ENCODE measurements around the gene SERINC5.

SERINC5 gene

GRCh38 chr5:80195837-80196400 is 59.9 kb downstream of the SERINC5 start:
- Histone ChIP-seq H3K4me1 (ENCODE audit: control insufficient read depth in 2 of 2, insufficient read depth in 1 of 2, low read depth in 1 of 2, low read length in 2 of 2) (peaks cover 27 to 31% of the 10 kb centered on the region in 2 donors), H2BK15ac (ENCODE audit: low read length) (no peak overlapping the region), H2BK12ac (ENCODE audit: low read length) (no peak overlapping the region), H3K23ac (ENCODE audit: low read depth, low read length, poor library complexity) (no peak overlapping the region), H2BK120ac (ENCODE audit: low read depth, low read length) (no peak overlapping the region), H3K14ac (ENCODE audit: low read length) (no peak overlapping the region), H3K9me3 (replicated peaks in 1 of 2; ENCODE audit: control insufficient read depth in 2 of 2, insufficient read depth in 1 of 2, low read depth in 1 of 2, low read length in 2 of 2) (no peaks in the 10 kb centered on the region), H3K4me3 (ENCODE audit: low read length in 2 of 2) (no peak overlapping the region), H4K91ac (ENCODE audit: low read depth, low read length, poor library complexity) (no peak overlapping the region), H3K18ac (ENCODE audit: low read length) (no peak overlapping the region), H3K4me2 (ENCODE audit: insufficient read depth, low read length, poor library complexity, severe bottlenecking) (no peak overlapping the region), H3K27me3 (ENCODE audit: control insufficient read depth in 3 of 3, insufficient read depth in 3 of 3, low read depth in 1 of 3, low read length in 3 of 3) (peaks cover 0 to 32% (median 0%) of the 10 kb centered on the region in 3 experiments), H3K9ac (ENCODE audit: low read depth, low read length, poor library complexity) (no peak overlapping the region), H2BK5ac (ENCODE audit: low read length) (no peak overlapping the region), H2AK5ac (ENCODE audit: low read depth, low read length) (no peak overlapping the region), H3K4ac (ENCODE audit: low read length) (no peak overlapping the region), H3K79me1 (ENCODE audit: low read depth, low read length) (peaks cover 4% of the 10 kb centered on the region), H3K36me3 (replicated peaks in 1 of 2; ENCODE audit: control insufficient read depth in 2 of 2, insufficient read depth in 2 of 2, low read length in 2 of 2) (no peaks in the 10 kb centered on the region), H3K27ac (replicated peaks; ENCODE audit: low read length) (no peak overlapping the region), H2AFZ (ENCODE audit: low read length) (no peak overlapping the region), H4K8ac (ENCODE audit: low read depth, low read length) (no peak overlapping the region)
- WGBS, 2 donors (ENCODE audit: extremely low coverage in 2 of 2, insufficient read length in 2 of 2, insufficient replicate concordance in 1 of 2) = no CpG with 5 or more reads among the region's 6 CpGs
- DNase-seq (ENCODE audit: low spot score) = no peak

GRCh38 chr5:80194468-80194867 is 61.4 kb downstream of the SERINC5 start:
- no peak for DNase-seq (ENCODE audit: low spot score)

GRCh38 chr5:80193401-80193800 is 62.4 kb downstream of the SERINC5 start:
- no peak overlapping the region for H3K4ac ChIP-seq (ENCODE audit: low read length)
- peaks cover 4% of the 10 kb centered on the region for H3K79me1 ChIP-seq (ENCODE audit: low read depth, low read length)
- H3K9me3 ChIP-seq (replicated peaks in 1 of 2; ENCODE audit: control insufficient read depth in 2 of 2, insufficient read depth in 1 of 2, low read depth in 1 of 2, low read length in 2 of 2) = no peaks in the 10 kb centered on the region
- DNase-seq (ENCODE audit: low spot score) = no peak
- no peak overlapping the region for H2BK120ac ChIP-seq (ENCODE audit: low read depth, low read length)
- H3K23ac ChIP-seq (ENCODE audit: low read depth, low read length, poor library complexity) = no peak overlapping the region
- no peak overlapping the region for H3K18ac ChIP-seq (ENCODE audit: low read length)
- no peak overlapping the region for H3K4me2 ChIP-seq (ENCODE audit: insufficient read depth, low read length, poor library complexity, severe bottlenecking)
- H3K4me1 ChIP-seq (ENCODE audit: control insufficient read depth in 2 of 2, insufficient read depth in 1 of 2, low read depth in 1 of 2, low read length in 2 of 2) = peaks cover 32 to 37% of the 10 kb centered on the region in 2 donors
- H3K4me3 ChIP-seq (ENCODE audit: low read length in 2 of 2) = no peak overlapping the region
- H3K9ac ChIP-seq (ENCODE audit: low read depth, low read length, poor library complexity) = no peak overlapping the region
- no peak overlapping the region for H2BK5ac ChIP-seq (ENCODE audit: low read length)
- WGBS, 2 donors (ENCODE audit: extremely low coverage in 2 of 2, insufficient read length in 2 of 2, insufficient replicate concordance in 1 of 2) = no CpG with 5 or more reads among the region's 7 CpGs
- H3K27ac ChIP-seq (replicated peaks; ENCODE audit: low read length) = no peak overlapping the region
- peaks cover 0 to 58% (median 0%) of the 10 kb centered on the region in 3 experiments for H3K27me3 ChIP-seq (ENCODE audit: control insufficient read depth in 3 of 3, insufficient read depth in 3 of 3, low read depth in 1 of 3, low read length in 3 of 3)
- no peak overlapping the region for H2AK5ac ChIP-seq (ENCODE audit: low read depth, low read length)
- no peak overlapping the region for H2BK12ac ChIP-seq (ENCODE audit: low read length)
- no peaks in the 10 kb centered on the region for H3K36me3 ChIP-seq (replicated peaks in 1 of 2; ENCODE audit: control insufficient read depth in 2 of 2, insufficient read depth in 2 of 2, low read length in 2 of 2)
- H4K91ac ChIP-seq (ENCODE audit: low read depth, low read length, poor library complexity) = no peak overlapping the region
- no peak overlapping the region for H2AFZ ChIP-seq (ENCODE audit: low read length)
- no peak overlapping the region for H2BK15ac ChIP-seq (ENCODE audit: low read length)
- H4K8ac ChIP-seq (ENCODE audit: low read depth, low read length) = no peak overlapping the region
- no peak overlapping the region for H3K14ac ChIP-seq (ENCODE audit: low read length)

More at GRCh38 chr5:80194468-80194867, 61.4 kb downstream of the SERINC5 start:
- Histone ChIP-seq H2AK5ac (ENCODE audit: low read depth, low read length) (no peak overlapping the region), H3K4me1 (ENCODE audit: control insufficient read depth in 2 of 2, insufficient read depth in 1 of 2, low read depth in 1 of 2, low read length in 2 of 2) (peaks cover 30 to 31% of the 10 kb centered on the region in 2 donors), H3K9ac (ENCODE audit: low read depth, low read length, poor library complexity) (no peak overlapping the region), H3K79me1 (ENCODE audit: low read depth, low read length) (peaks cover 4% of the 10 kb centered on the region), H4K91ac (ENCODE audit: low read depth, low read length, poor library complexity) (no peak overlapping the region), H4K8ac (ENCODE audit: low read depth, low read length) (no peak overlapping the region), H3K18ac (ENCODE audit: low read length) (no peak overlapping the region), H2BK5ac (ENCODE audit: low read length) (no peak overlapping the region), H2AFZ (ENCODE audit: low read length) (no peak overlapping the region), H3K9me3 (replicated peaks in 1 of 2; ENCODE audit: control insufficient read depth in 2 of 2, insufficient read depth in 1 of 2, low read depth in 1 of 2, low read length in 2 of 2) (no peaks in the 10 kb centered on the region), H3K4ac (ENCODE audit: low read length) (no peak overlapping the region), H2BK12ac (ENCODE audit: low read length) (no peak overlapping the region), H2BK120ac (ENCODE audit: low read depth, low read length) (no peak overlapping the region), H2BK15ac (ENCODE audit: low read length) (no peak overlapping the region), H3K4me2 (ENCODE audit: insufficient read depth, low read length, poor library complexity, severe bottlenecking) (no peak overlapping the region), H3K27me3 (ENCODE audit: control insufficient read depth in 3 of 3, insufficient read depth in 3 of 3, low read depth in 1 of 3, low read length in 3 of 3) (peaks cover 0 to 47% (median 0%) of the 10 kb centered on the region in 3 experiments), H3K36me3 (replicated peaks in 1 of 2; ENCODE audit: control insufficient read depth in 2 of 2, insufficient read depth in 2 of 2, low read length in 2 of 2) (no peaks in the 10 kb centered on the region), H3K27ac (replicated peaks; ENCODE audit: low read length) (no peak overlapping the region), H3K4me3 (ENCODE audit: low read length in 2 of 2) (no peak overlapping the region), H3K14ac (ENCODE audit: low read length) (no peak overlapping the region), H3K23ac (ENCODE audit: low read depth, low read length, poor library complexity) (no peak overlapping the region)
- WGBS, 2 donors (ENCODE audit: extremely low coverage in 2 of 2, insufficient read length in 2 of 2, insufficient replicate concordance in 1 of 2) = no CpG with 5 or more reads among the region's 4 CpGs

- no peak overlapping the region for H3K4ac ChIP-seq (ENCODE audit: low read length)
- H4K91ac ChIP-seq (ENCODE audit: low read depth, low read length, poor library complexity) = no peak overlapping the region
- no peak overlapping the region for H2BK5ac ChIP-seq (ENCODE audit: low read length)
- no peak overlapping the region for H2BK120ac ChIP-seq (ENCODE audit: low read depth, low read length)
- DNase-seq (ENCODE audit: low spot score) = no peak
- no peak overlapping the region for H2BK15ac ChIP-seq (ENCODE audit: low read length)
- no peak overlapping the region for H2AFZ ChIP-seq (ENCODE audit: low read length)
- H3K36me3 ChIP-seq (replicated peaks in 1 of 2; ENCODE audit: control insufficient read depth in 2 of 2, insufficient read depth in 2 of 2, low read length in 2 of 2) = no peaks in the 10 kb centered on the region
- H3K23ac ChIP-seq (ENCODE audit: low read depth, low read length, poor library complexity) = no peak overlapping the region
- H3K4me1 ChIP-seq (ENCODE audit: control insufficient read depth in 2 of 2, insufficient read depth in 1 of 2, low read depth in 1 of 2, low read length in 2 of 2) = peaks cover 31 to 37% of the 10 kb centered on the region in 2 donors
- peaks cover 0 to 63% (median 0%) of the 10 kb centered on the region in 3 experiments for H3K27me3 ChIP-seq (ENCODE audit: control insufficient read depth in 3 of 3, insufficient read depth in 3 of 3, low read depth in 1 of 3, low read length in 3 of 3)
- H3K18ac ChIP-seq (ENCODE audit: low read length) = no peak overlapping the region
- no peak overlapping the region for H2BK12ac ChIP-seq (ENCODE audit: low read length)
- no peak overlapping the region for H3K14ac ChIP-seq (ENCODE audit: low read length)
- no peak overlapping the region for H3K9ac ChIP-seq (ENCODE audit: low read depth, low read length, poor library complexity)
- no CpG with 5 or more reads among the region's 11 CpGs for WGBS, 2 donors (ENCODE audit: extremely low coverage in 2 of 2, insufficient read length in 2 of 2, insufficient replicate concordance in 1 of 2)
- no peak overlapping the region for H2AK5ac ChIP-seq (ENCODE audit: low read depth, low read length)
- H3K4me2 ChIP-seq (ENCODE audit: insufficient read depth, low read length, poor library complexity, severe bottlenecking) = no peak overlapping the region
- no peak overlapping the region for H3K27ac ChIP-seq (replicated peaks; ENCODE audit: low read length)
- no peaks in the 10 kb centered on the region for H3K9me3 ChIP-seq (replicated peaks in 1 of 2; ENCODE audit: control insufficient read depth in 2 of 2, insufficient read depth in 1 of 2, low read depth in 1 of 2, low read length in 2 of 2)
- H4K8ac ChIP-seq (ENCODE audit: low read depth, low read length) = no peak overlapping the region
- no peak overlapping the region for H3K4me3 ChIP-seq (ENCODE audit: low read length in 2 of 2)
- peaks cover 4% of the 10 kb centered on the region for H3K79me1 ChIP-seq (ENCODE audit: low read depth, low read length)
Measured at GRCh38 chr5:80192507-80193241, 63.2 kb downstream of the SERINC5 start.

Measured in neuronal stem cell (in vitro differentiated cells).